ELF-1 (cell line): ENCODE measurements around the gene KRTAP12-2.
"Not testable (repeated sequence)": the region's sequence is repeated elsewhere in the genome, so short reads cannot be mapped to it uniquely, and the experiment has no call there.

Experiments
- DNase-seq: peaks from one replicate; pipeline ENCODE4 v3.0.0-alpha.2; 2016; ENCODE audit warnings: low read depth, low spot score

KRTAP12-2 gene

GRCh38 chr21:44702111-44702972 lies 35.6 kb upstream of the KRTAP12-2 start:
- no peak for DNase-seq

GRCh38 chr21:44701541-44701940 lies 34.8 kb upstream of the KRTAP12-2 start:
- DNase-seq: no peak

GRCh38 chr21:44701023-44701400 lies 34.3 kb upstream of the KRTAP12-2 start:
- DNase-seq: no peak

GRCh38 chr21:44700101-44701022 lies 33.6 kb upstream of the KRTAP12-2 start:
- DNase-seq: no peak

- peak; percentile 20 for DNase-seq
Observed at GRCh38 chr21:44699502-44700001, 32.8 kb upstream of the KRTAP12-2 start.

- peak; percentile 93 for DNase-seq
Observed at GRCh38 chr21:44697811-44698734, 31.3 kb upstream of the KRTAP12-2 start.

- peak; percentile 22 for DNase-seq
Observed at GRCh38 chr21:44697172-44697810, 30.6 kb upstream of the KRTAP12-2 start, which contains the start of gene KRTAP10-12. TSS of gene KRTAP10-12 (plus strand) at chr21:44697172. CDS start at chr21:44697202, 30 bp downstream.

GRCh38 chr21:44696572-44696971 lies 29.8 kb upstream of the KRTAP12-2 start:
- DNase-seq: peak; percentile 20

GRCh38 chr21:44695641-44696040 lies 28.9 kb upstream of the KRTAP12-2 start:
- DNase-seq: no peak

- no peak for DNase-seq
Observed at GRCh38 chr21:44695184-44695583, 28.5 kb upstream of the KRTAP12-2 start.

GRCh38 chr21:44694776-44695175 lies 28.0 kb upstream of the KRTAP12-2 start:
- no peak for DNase-seq

GRCh38 chr21:44692798-44693512 lies 26.2 kb upstream of the KRTAP12-2 start:
- DNase-seq: no peak

- no peak for DNase-seq
Observed at GRCh38 chr21:44691686-44692085, 25.0 kb upstream of the KRTAP12-2 start.

GRCh38 chr21:44689740-44690139 lies 23.0 kb upstream of the KRTAP12-2 start:
- DNase-seq: not testable (repeated sequence)

- DNase-seq: no peak
Observed at GRCh38 chr21:44687671-44688070, 20.9 kb upstream of the KRTAP12-2 start.

- peak; percentile 29 for DNase-seq
Observed at GRCh38 chr21:44686843-44687561, 20.3 kb upstream of the KRTAP12-2 start.

GRCh38 chr21:44686000-44686781 lies 19.5 kb upstream of the KRTAP12-2 start:
- peak; percentile 56 for DNase-seq

- not testable (repeated sequence) for DNase-seq
Observed at GRCh38 chr21:44685050-44685449, 18.3 kb upstream of the KRTAP12-2 start.
